Osteocyte (in vitro differentiated cells): Measurements from ENCODE around the gene MTPN. TPM values are rescaled to one million over a fixed set of nuclear protein-coding genes. Genes with fewer than 3 reads are reported as not detected.

Source experiments
- DNase-seq: peaks from one replicate; pipeline ENCODE4 v3.0.0; 2021; ENCODE audit warnings: mixed read lengths; ENCODE audit not compliant: unreplicated experiment; ENCODE audit errors: extremely low spot score
- H3K27ac Mint-ChIP-seq: one replicate; pipeline ENCODE4 v1.8.0; 2021; ENCODE audit warnings: mild to moderate bottlenecking, mixed read lengths; ENCODE audit not compliant: unreplicated experiment
- H3K27me3 Mint-ChIP-seq: one replicate; pipeline ENCODE4 v1.8.0; 2021; ENCODE audit warnings: mixed read lengths; ENCODE audit not compliant: unreplicated experiment
- H3K36me3 Mint-ChIP-seq: one replicate; pipeline ENCODE4 v1.8.0; 2021; ENCODE audit warnings: mixed read lengths; ENCODE audit not compliant: unreplicated experiment
- H3K4me1 Mint-ChIP-seq: one replicate; pipeline ENCODE4 v1.8.0; 2021; ENCODE audit warnings: mixed read lengths; ENCODE audit not compliant: unreplicated experiment
- H3K4me3 Mint-ChIP-seq: one replicate; pipeline ENCODE4 v1.8.0; 2021; ENCODE audit warnings: mild to moderate bottlenecking, moderate library complexity, mixed read lengths; ENCODE audit not compliant: unreplicated experiment
- H3K9me3 Mint-ChIP-seq: one replicate; pipeline ENCODE4 v1.8.0; 2021; ENCODE audit warnings: mixed read lengths; ENCODE audit not compliant: unreplicated experiment
- total RNA-seq: library from RNA; stranded (reverse); gene quantifications from 2 replicates; pipeline ENCODE4 v1.2.1, GENCODE V29; 2021
- TF ChIP-seq, protein P1 (sequence below): fragments of 200-600 bp; sonication (generic); IDR thresholded peaks from 2 replicates; pipeline ENCODE4 v1.5.0; 2021; ENCODE audit warnings: antibody characterized with exemption, mild to moderate bottlenecking, moderate library complexity

MTPN gene
- total RNA-seq, 1 donor from 2014 or later = 140 TPM

- Mint-ChIP-seq H3K27ac (no peak overlapping the region), H3K9me3 (no peaks in the 10 kb centered on the region)
These were observed 29.0 kb upstream of the MTPN start for GRCh38 chr7:136006208-136006607.

GRCh38 chr7:136004083-136004482 is 26.9 kb upstream of the MTPN start:
- no peaks in the 10 kb centered on the region for H3K36me3 Mint-ChIP-seq
- no peaks in the 10 kb centered on the region for H3K4me1 Mint-ChIP-seq
- no peak overlapping the region for H3K4me3 Mint-ChIP-seq
- TF ChIP-seq, protein P1, sequence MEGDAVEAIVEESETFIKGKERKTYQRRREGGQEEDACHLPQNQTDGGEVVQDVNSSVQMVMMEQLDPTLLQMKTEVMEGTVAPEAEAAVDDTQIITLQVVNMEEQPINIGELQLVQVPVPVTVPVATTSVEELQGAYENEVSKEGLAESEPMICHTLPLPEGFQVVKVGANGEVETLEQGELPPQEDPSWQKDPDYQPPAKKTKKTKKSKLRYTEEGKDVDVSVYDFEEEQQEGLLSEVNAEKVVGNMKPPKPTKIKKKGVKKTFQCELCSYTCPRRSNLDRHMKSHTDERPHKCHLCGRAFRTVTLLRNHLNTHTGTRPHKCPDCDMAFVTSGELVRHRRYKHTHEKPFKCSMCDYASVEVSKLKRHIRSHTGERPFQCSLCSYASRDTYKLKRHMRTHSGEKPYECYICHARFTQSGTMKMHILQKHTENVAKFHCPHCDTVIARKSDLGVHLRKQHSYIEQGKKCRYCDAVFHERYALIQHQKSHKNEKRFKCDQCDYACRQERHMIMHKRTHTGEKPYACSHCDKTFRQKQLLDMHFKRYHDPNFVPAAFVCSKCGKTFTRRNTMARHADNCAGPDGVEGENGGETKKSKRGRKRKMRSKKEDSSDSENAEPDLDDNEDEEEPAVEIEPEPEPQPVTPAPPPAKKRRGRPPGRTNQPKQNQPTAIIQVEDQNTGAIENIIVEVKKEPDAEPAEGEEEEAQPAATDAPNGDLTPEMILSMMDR = no peak
- no peak overlapping the region for H3K27ac Mint-ChIP-seq
- H3K9me3 Mint-ChIP-seq = no peaks in the 10 kb centered on the region
- DNase-seq = no peak
- no peaks in the 10 kb centered on the region for H3K27me3 Mint-ChIP-seq

More at GRCh38 chr7:136006208-136006607, 29.0 kb upstream of the MTPN start:
- Mint-ChIP-seq H3K4me1 (no peaks in the 10 kb centered on the region), H3K4me3 (no peak overlapping the region), H3K27me3 (peaks cover 6% of the 10 kb centered on the region), H3K36me3 (no peaks in the 10 kb centered on the region)
- no peak for DNase-seq
- TF ChIP-seq, protein P1 = no peak

DNA sequence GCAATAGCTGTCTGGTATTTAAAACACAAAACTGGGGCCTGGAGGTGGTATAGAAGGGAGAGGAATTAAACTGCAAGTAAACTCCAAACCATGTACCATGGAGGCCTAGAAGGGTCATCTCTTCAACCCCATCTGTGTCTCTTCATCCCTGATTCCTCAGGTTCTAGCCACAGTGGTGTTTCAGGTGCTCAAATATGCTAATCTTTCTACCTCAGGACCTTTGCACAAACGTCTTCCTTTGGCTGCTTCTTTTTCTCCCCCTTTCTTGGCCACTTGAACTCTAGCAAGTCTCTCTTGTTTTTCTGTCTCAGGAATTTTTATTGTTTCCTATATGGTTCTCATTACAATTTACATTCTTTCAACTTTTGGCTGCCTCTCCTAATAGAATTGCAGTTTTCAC is 25.6 kb upstream of the MTPN start:
- Mint-ChIP-seq H3K27ac (no peak overlapping the region), H3K4me1 (no peaks in the 10 kb centered on the region), H3K9me3 (no peaks in the 10 kb centered on the region), H3K4me3 (no peak overlapping the region), H3K36me3 (no peaks in the 10 kb centered on the region), H3K27me3 (no peaks in the 10 kb centered on the region)
- TF ChIP-seq, protein P1 = no peak
- no peak for DNase-seq

DNA sequence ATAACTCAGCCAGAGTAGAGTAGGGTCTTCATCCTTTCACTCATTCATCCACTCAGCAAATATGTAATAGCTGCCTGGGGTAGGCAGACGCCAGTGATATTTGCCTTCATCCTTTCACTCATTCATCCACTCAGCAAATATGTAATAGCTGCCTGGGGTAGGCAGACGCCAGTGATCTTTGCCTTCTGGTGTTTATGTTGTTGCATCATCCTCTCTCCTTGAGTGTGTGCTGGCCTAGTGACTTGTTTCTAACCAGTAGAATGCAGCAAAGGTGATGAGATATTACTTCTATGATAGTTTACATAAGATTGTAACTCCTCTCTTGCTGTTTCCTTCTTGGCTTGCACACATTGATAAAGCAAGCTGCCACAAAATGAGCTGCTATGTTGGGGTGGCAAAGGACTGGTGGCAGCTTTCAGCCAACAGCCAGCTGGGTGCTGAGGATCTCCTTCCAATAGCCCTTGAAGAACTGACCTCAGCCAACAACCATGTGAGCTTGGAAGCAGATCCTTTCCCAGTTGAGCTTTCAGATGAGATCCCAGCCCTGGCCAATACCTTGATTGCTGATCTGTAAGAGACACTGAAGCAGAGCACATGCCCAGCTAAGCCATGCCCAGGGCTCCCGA is 23.2 kb upstream of the MTPN start:
- TF ChIP-seq, protein P1 = no peak
- no peaks in the 10 kb centered on the region for H3K27me3 Mint-ChIP-seq
- H3K36me3 Mint-ChIP-seq = no peaks in the 10 kb centered on the region
- H3K4me1 Mint-ChIP-seq = peaks cover 9% of the 10 kb centered on the region
- H3K9me3 Mint-ChIP-seq = no peaks in the 10 kb centered on the region
- H3K4me3 Mint-ChIP-seq = no peak overlapping the region
- DNase-seq = no peak
- H3K27ac Mint-ChIP-seq = no peak overlapping the region

DNA sequence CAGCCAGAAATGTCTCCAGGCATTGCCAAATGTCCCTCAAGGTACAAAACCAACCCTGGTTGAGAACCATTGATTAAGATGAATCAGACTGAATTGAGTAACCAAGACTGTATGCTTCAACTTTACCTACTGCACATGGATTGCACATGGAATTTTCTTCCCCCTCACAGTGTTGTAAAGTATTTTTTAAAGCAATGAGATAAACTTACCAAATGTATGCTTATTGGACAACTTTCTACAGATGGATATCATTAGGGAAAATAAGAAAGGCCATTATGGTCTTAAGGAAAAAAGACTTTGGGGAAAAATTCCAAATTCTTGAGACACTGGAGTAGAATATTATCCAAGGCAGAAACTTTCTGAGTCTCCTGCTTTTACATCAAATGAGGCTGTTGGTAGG is 20.9 kb upstream of the MTPN start:
- H3K4me1 Mint-ChIP-seq = peaks cover 10% of the 10 kb centered on the region
- TF ChIP-seq, protein P1 = no peak
- no peaks in the 10 kb centered on the region for H3K27me3 Mint-ChIP-seq
- H3K36me3 Mint-ChIP-seq = no peaks in the 10 kb centered on the region
- no peak for DNase-seq
- no peak overlapping the region for H3K4me3 Mint-ChIP-seq
- H3K9me3 Mint-ChIP-seq = no peaks in the 10 kb centered on the region
- H3K27ac Mint-ChIP-seq = no peak overlapping the region
